Astrocyte (in vitro differentiated cells and primary cell): ENCODE results near the gene ZNF19.

Experiments
- CTCF ChIP-seq: IDR thresholded peaks from 2 replicates; pipeline ENCODE4 v1.5.1; 2011; ENCODE audit warnings: low read depth, mild to moderate bottlenecking, inconsistent platforms, low read length, moderate library complexity; ENCODE audit not compliant: insufficient read depth
- EZH2 ChIP-seq: IDR thresholded peaks from 2 replicates; pipeline ENCODE4 v1.6.1; 2012; ENCODE audit warnings: mild to moderate bottlenecking, low read length, inconsistent platforms; ENCODE audit not compliant: insufficient read depth

DNA sequence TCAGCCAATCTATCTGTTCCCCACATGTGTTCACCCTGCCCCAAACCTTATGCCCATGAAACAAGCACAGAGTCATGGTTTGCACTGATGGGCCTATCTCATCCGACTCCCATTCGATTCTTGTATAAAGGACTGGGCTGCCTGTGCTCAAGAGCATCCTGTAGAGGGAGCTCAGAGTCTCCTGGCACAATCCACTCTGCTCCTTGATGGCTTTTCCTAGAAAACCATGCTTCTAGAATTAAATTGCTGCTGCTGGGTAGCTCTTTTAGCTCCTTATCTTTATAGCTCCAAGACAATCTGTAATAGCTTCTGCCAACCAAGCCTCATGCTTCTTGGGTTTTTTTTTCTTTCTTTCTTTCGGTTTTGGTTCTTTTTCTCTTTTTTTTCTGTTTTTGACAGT is 9.7 kb downstream of the ZNF19 start:
- TF ChIP-seq CTCF (peak; percentile 24), EZH2 (no peak)
